HG03469 (cell line): Measurements from ENCODE around the gene SYCP2.

Experiments used
- ATAC-seq: cut with Tn5 transposase; IDR thresholded peaks from one replicate; pipeline ENCODE4 v1.9.1; 2021; ENCODE audit warnings: mild to moderate bottlenecking, moderate library complexity, moderate number of reproducible peaks; ENCODE audit not compliant: unreplicated experiment

The SYCP2 gene

GRCh38 chr20:59942245-59942644 lies 8.8 kb upstream of the SYCP2 start:
- no peak for ATAC-seq

- no peak for ATAC-seq
These were observed 7.5 kb upstream of the SYCP2 start for GRCh38 chr20:59940956-59941294.

- peak; percentile 87 for ATAC-seq
These were observed 6.9 kb upstream of the SYCP2 start, which contains the start of the genes FAM217B and PPP1R3D for GRCh38 chr20:59940129-59940955. TSS of gene FAM217B (plus strand) at chr20:59940389. CDS start at chr20:59943944, 3,555 bp downstream. TSS of gene PPP1R3D (minus strand) at chr20:59940305. CDS start at chr20:59939931, 374 bp downstream.

- peak; percentile 16 for ATAC-seq
These were observed 6.4 kb upstream of the SYCP2 start for GRCh38 chr20:59939879-59940128.

- ATAC-seq, result peak; percentile 3
These were observed 5.8 kb upstream of the SYCP2 start for GRCh38 chr20:59939052-59939878.

GRCh38 chr20:59938696-59939051 lies 5.2 kb upstream of the SYCP2 start:
- ATAC-seq, result no peak

GRCh38 chr20:59938221-59938620 lies 4.8 kb upstream of the SYCP2 start:
- no peak for ATAC-seq

GRCh38 chr20:59937150-59937549 lies 3.7 kb upstream of the SYCP2 start:
- no peak for ATAC-seq

- ATAC-seq, result no peak
These were observed 3.0 kb upstream of the SYCP2 start for GRCh38 chr20:59936409-59936808.

- no peak for ATAC-seq
These were observed 2.2 kb upstream of the SYCP2 start for GRCh38 chr20:59935457-59936185.

GRCh38 chr20:59933849-59934585 lies 580 bp upstream of the SYCP2 start:
- peak; percentile 68 for ATAC-seq

- ATAC-seq, result no peak
These were observed 681 bp downstream of the SYCP2 start for GRCh38 chr20:59932616-59933295.

GRCh38 chr20:59931511-59932312 lies 1.7 kb downstream of the SYCP2 start:
- no peak for ATAC-seq

- ATAC-seq, result no peak
These were observed 7.5 kb downstream of the SYCP2 start for GRCh38 chr20:59925899-59926298.

- no peak for ATAC-seq
These were observed 8.1 kb downstream of the SYCP2 start for GRCh38 chr20:59925359-59925758.

- no peak for ATAC-seq
These were observed 9.9 kb downstream of the SYCP2 start for GRCh38 chr20:59923514-59923913.

GRCh38 chr20:59920944-59921343 lies 12.5 kb downstream of the SYCP2 start:
- ATAC-seq, result no peak

- ATAC-seq, result no peak
These were observed 20.8 kb downstream of the SYCP2 start for GRCh38 chr20:59912609-59913008.

GRCh38 chr20:59911041-59911440 lies 22.4 kb downstream of the SYCP2 start:
- ATAC-seq, result no peak

GRCh38 chr20:59908855-59909254 lies 24.6 kb downstream of the SYCP2 start:
- ATAC-seq, result no peak
